ENCODE measurements around the gene SS18L1.

The SS18L1 gene

GRCh38 chr20:62174021-62174804 is 30.6 kb downstream of the SS18L1 start:
- no peak for DNase-seq (ENCODE audit: low read depth in 2 of 2)

- no peak for DNase-seq (ENCODE audit: low read depth in 2 of 2)
Measured at GRCh38 chr20:62174870-62175624, 31.5 kb downstream of the SS18L1 start.

GRCh38 chr20:62175711-62176110 is 32.1 kb downstream of the SS18L1 start:
- DNase-seq (ENCODE audit: low read depth in 2 of 2), result no peak

- no peak for DNase-seq (ENCODE audit: low read depth in 2 of 2)
Measured at GRCh38 chr20:62176866-62177265, 33.3 kb downstream of the SS18L1 start.

- no peak for DNase-seq (ENCODE audit: low read depth in 2 of 2)
Measured at GRCh38 chr20:62177307-62177706, 33.7 kb downstream of the SS18L1 start.

GRCh38 chr20:62178316-62179161 is 35.0 kb downstream of the SS18L1 start:
- no peak for DNase-seq (ENCODE audit: low read depth in 2 of 2)

GRCh38 chr20:62179162-62179504 is 35.6 kb downstream of the SS18L1 start:
- DNase-seq (ENCODE audit: low read depth in 2 of 2), result no peak

GRCh38 chr20:62181808-62182207 is 38.2 kb downstream of the SS18L1 start:
- DNase-seq (ENCODE audit: low read depth in 2 of 2), result no peak

- peak; percentile 88 to 90 for DNase-seq (ENCODE audit: low read depth in 2 of 2)
Measured at GRCh38 chr20:62182469-62183425, 39.2 kb downstream of the SS18L1 start, which contains the start of gene MTG2. TSS of gene MTG2 (plus strand) at chr20:62183028. CDS start at chr20:62193421, 10,393 bp downstream.

- DNase-seq (ENCODE audit: low read depth in 2 of 2), result no peak
Measured at GRCh38 chr20:62183426-62184142, 40.0 kb downstream of the SS18L1 start.

- DNase-seq (ENCODE audit: low read depth in 2 of 2), result no peak
Measured at GRCh38 chr20:62186096-62186426, 42.5 kb downstream of the SS18L1 start.

- no peak for DNase-seq (ENCODE audit: low read depth in 2 of 2)
Measured at GRCh38 chr20:62186887-62187866, 43.6 kb downstream of the SS18L1 start.

- DNase-seq (ENCODE audit: low read depth in 2 of 2), result no peak
Measured at GRCh38 chr20:62190639-62191411, 47.3 kb downstream of the SS18L1 start.

- no peak for DNase-seq (ENCODE audit: low read depth in 2 of 2)
Measured at GRCh38 chr20:62191781-62192559, 48.4 kb downstream of the SS18L1 start.

- DNase-seq (ENCODE audit: low read depth in 2 of 2), result no peak
Measured at GRCh38 chr20:62192635-62193034, 49.1 kb downstream of the SS18L1 start.

- no peak for DNase-seq (ENCODE audit: low read depth in 2 of 2)
Measured at GRCh38 chr20:62193079-62194025, 49.8 kb downstream of the SS18L1 start.

GRCh38 chr20:62195075-62195405 is 51.5 kb downstream of the SS18L1 start:
- DNase-seq (ENCODE audit: low read depth in 2 of 2), result no peak

Data from stimulated activated CD8-positive, alpha-beta memory T cell treated with anti-CD3 and anti-CD28 coated beads, Interleukin-15, amount 100 ng/mL, for 4 hours (primary cell).